Measurements from ENCODE around the gene KATNIP. TPM values are rescaled to one million over a fixed set of nuclear protein-coding genes. Genes with fewer than 3 reads are reported as not detected.

KATNIP gene
- total RNA-seq, 1 donor from 2014 or later, result 21.1 TPM

GRCh38 chr16:27585200-27585599 is 35.3 kb downstream of the KATNIP start:
- H3K27me3 Mint-ChIP-seq (ENCODE audit: low read depth, unreplicated experiment), result no peaks in the 10 kb centered on the region
- Histone ChIP-seq H3K9ac (ENCODE audit: low read length) (no peak overlapping the region), H2AFZ (ENCODE audit: low read depth, low read length) (no peak overlapping the region), H3K27ac (ENCODE audit: low read depth, low read length) (no peak overlapping the region), H4K20me1 (ENCODE audit: insufficient read depth, low read length) (no peaks in the 10 kb centered on the region), H3K9me3 (ENCODE audit: insufficient read depth, low read depth, low read length) (no peaks in the 10 kb centered on the region), H3K4me3 (ENCODE audit: insufficient read depth, low read depth, low read length) (no peak overlapping the region), H3K36me3 (ENCODE audit: insufficient read depth, low read length) (no peaks in the 10 kb centered on the region), H3K4me1 (ENCODE audit: insufficient read depth, low read length) (no peaks in the 10 kb centered on the region), H3K79me2 (ENCODE audit: insufficient read depth, low read length) (no peaks in the 10 kb centered on the region), H3K4me2 (ENCODE audit: low read length) (no peak overlapping the region), H3K27me3 (ENCODE audit: insufficient read depth, low read length) (no peaks in the 10 kb centered on the region)
- no peak overlapping the region for H3K27ac Mint-ChIP-seq (ENCODE audit: unreplicated experiment)
- DNase-seq (ENCODE audit: low read depth), result no peak
- FAIRE-seq, result no peak
- H3K36me3 Mint-ChIP-seq (ENCODE audit: low read depth, unreplicated experiment), result peaks cover 27% of the 10 kb centered on the region
- TF ChIP-seq, protein P1, sequence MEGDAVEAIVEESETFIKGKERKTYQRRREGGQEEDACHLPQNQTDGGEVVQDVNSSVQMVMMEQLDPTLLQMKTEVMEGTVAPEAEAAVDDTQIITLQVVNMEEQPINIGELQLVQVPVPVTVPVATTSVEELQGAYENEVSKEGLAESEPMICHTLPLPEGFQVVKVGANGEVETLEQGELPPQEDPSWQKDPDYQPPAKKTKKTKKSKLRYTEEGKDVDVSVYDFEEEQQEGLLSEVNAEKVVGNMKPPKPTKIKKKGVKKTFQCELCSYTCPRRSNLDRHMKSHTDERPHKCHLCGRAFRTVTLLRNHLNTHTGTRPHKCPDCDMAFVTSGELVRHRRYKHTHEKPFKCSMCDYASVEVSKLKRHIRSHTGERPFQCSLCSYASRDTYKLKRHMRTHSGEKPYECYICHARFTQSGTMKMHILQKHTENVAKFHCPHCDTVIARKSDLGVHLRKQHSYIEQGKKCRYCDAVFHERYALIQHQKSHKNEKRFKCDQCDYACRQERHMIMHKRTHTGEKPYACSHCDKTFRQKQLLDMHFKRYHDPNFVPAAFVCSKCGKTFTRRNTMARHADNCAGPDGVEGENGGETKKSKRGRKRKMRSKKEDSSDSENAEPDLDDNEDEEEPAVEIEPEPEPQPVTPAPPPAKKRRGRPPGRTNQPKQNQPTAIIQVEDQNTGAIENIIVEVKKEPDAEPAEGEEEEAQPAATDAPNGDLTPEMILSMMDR (IDR thresholded peaks at IDR 0.05; ENCODE audit: insufficient read depth, low read depth, low read length), result no peak
- no peaks in the 10 kb centered on the region for H3K4me1 Mint-ChIP-seq (ENCODE audit: low read depth, unreplicated experiment)
- H3K4me3 Mint-ChIP-seq (ENCODE audit: unreplicated experiment), result no peak overlapping the region
- no peaks in the 10 kb centered on the region for H3K9me3 Mint-ChIP-seq (ENCODE audit: unreplicated experiment)

- DNase-seq (ENCODE audit: low read depth) (no peak), FAIRE-seq (no peak)
- no peaks in the 10 kb centered on the region for H3K36me3 ChIP-seq (ENCODE audit: insufficient read depth, low read length)
- no peaks in the 10 kb centered on the region for H3K9me3 ChIP-seq (ENCODE audit: insufficient read depth, low read depth, low read length)
- H3K4me3 ChIP-seq (ENCODE audit: insufficient read depth, low read depth, low read length), result no peak overlapping the region
- H3K4me2 ChIP-seq (ENCODE audit: low read length), result no peak overlapping the region
- H3K79me2 ChIP-seq (ENCODE audit: insufficient read depth, low read length), result no peaks in the 10 kb centered on the region
- no peaks in the 10 kb centered on the region for H4K20me1 ChIP-seq (ENCODE audit: insufficient read depth, low read length)
- no peak overlapping the region for H2AFZ ChIP-seq (ENCODE audit: low read depth, low read length)
- Mint-ChIP-seq H3K27me3 (ENCODE audit: low read depth, unreplicated experiment) (no peaks in the 10 kb centered on the region), H3K36me3 (ENCODE audit: low read depth, unreplicated experiment) (peaks cover 34% of the 10 kb centered on the region), H3K27ac (ENCODE audit: unreplicated experiment) (no peak overlapping the region), H3K9me3 (ENCODE audit: unreplicated experiment) (no peaks in the 10 kb centered on the region), H3K4me3 (ENCODE audit: unreplicated experiment) (no peak overlapping the region), H3K4me1 (ENCODE audit: low read depth, unreplicated experiment) (no peaks in the 10 kb centered on the region)
- H3K27me3 ChIP-seq (ENCODE audit: insufficient read depth, low read length), result no peaks in the 10 kb centered on the region
- H3K27ac ChIP-seq (ENCODE audit: low read depth, low read length), result no peak overlapping the region
- no peak for TF ChIP-seq EZH2 (IDR thresholded peaks at IDR 0.05; ENCODE audit: insufficient read depth, low read length)
- TF ChIP-seq, protein P1 (IDR thresholded peaks at IDR 0.05; ENCODE audit: insufficient read depth, low read depth, low read length), result no peak
- H3K4me1 ChIP-seq (ENCODE audit: insufficient read depth, low read length), result no peaks in the 10 kb centered on the region
- no peak overlapping the region for H3K9ac ChIP-seq (ENCODE audit: low read length)
Observed at GRCh38 chr16:27586711-27587110, 36.8 kb downstream of the KATNIP start.

DNA sequence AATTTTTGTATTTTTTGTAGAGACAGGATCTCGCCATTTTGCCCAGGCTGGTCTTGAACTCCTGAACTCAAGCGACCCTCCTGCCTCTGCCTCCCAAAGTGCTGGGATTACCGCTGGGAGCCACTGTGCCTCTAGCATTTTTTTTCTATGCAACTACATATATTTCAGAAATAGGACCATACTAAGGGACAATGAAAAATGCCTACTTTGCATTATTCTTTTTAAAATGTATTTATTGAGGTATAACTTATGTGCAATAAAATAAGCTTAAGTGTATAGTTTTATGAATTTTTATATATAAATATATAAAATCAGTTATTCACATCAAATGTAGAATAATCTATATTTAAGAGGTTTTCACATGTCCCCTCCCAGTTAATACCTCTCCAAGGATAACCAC is 38.1 kb downstream of the KATNIP start:
- DNase-seq (ENCODE audit: low read depth) (no peak), FAIRE-seq (no peak)
- H3K4me2 ChIP-seq (ENCODE audit: low read length), result no peak overlapping the region
- H3K36me3 Mint-ChIP-seq (ENCODE audit: low read depth, unreplicated experiment), result peaks cover 28% of the 10 kb centered on the region
- no peaks in the 10 kb centered on the region for H4K20me1 ChIP-seq (ENCODE audit: insufficient read depth, low read length)
- no peaks in the 10 kb centered on the region for H3K4me1 Mint-ChIP-seq (ENCODE audit: low read depth, unreplicated experiment)
- no peaks in the 10 kb centered on the region for H3K27me3 ChIP-seq (ENCODE audit: insufficient read depth, low read length)
- H3K36me3 ChIP-seq (ENCODE audit: insufficient read depth, low read length), result no peaks in the 10 kb centered on the region
- TF ChIP-seq EZH2 (IDR thresholded peaks at IDR 0.05; ENCODE audit: insufficient read depth, low read length), result no peak
- TF ChIP-seq, protein P1 (IDR thresholded peaks at IDR 0.05; ENCODE audit: insufficient read depth, low read depth, low read length), result no peak
- H3K27me3 Mint-ChIP-seq (ENCODE audit: low read depth, unreplicated experiment), result no peaks in the 10 kb centered on the region
- H3K9me3 Mint-ChIP-seq (ENCODE audit: unreplicated experiment), result no peaks in the 10 kb centered on the region
- H2AFZ ChIP-seq (ENCODE audit: low read depth, low read length), result no peak overlapping the region
- no peaks in the 10 kb centered on the region for H3K4me1 ChIP-seq (ENCODE audit: insufficient read depth, low read length)
- H3K4me3 ChIP-seq (ENCODE audit: insufficient read depth, low read depth, low read length), result no peak overlapping the region
- no peaks in the 10 kb centered on the region for H3K9me3 ChIP-seq (ENCODE audit: insufficient read depth, low read depth, low read length)
- no peak overlapping the region for H3K9ac ChIP-seq (ENCODE audit: low read length)
- H3K79me2 ChIP-seq (ENCODE audit: insufficient read depth, low read length), result no peaks in the 10 kb centered on the region
- no peak overlapping the region for H3K4me3 Mint-ChIP-seq (ENCODE audit: unreplicated experiment)
- no peak overlapping the region for H3K27ac ChIP-seq (ENCODE audit: low read depth, low read length)
- no peak overlapping the region for H3K27ac Mint-ChIP-seq (ENCODE audit: unreplicated experiment)

Data from astrocyte (in vitro differentiated cells and primary cell).